GM23248 (cell line): ENCODE results near the gene MRPL9.

ENCODE experiments used
- EZH2 ChIP-seq: fragments of 200-600 bp; sonication (generic); IDR thresholded peaks from 2 replicates; pipeline ENCODE4 v1.6.1; 2018; ENCODE audit warnings: antibody characterized with exemption, mild to moderate bottlenecking; ENCODE audit not compliant: insufficient read depth, poor library complexity, severe bottlenecking
- EZH2phosphoT487 ChIP-seq: fragments of 200-600 bp; sonication (generic); IDR thresholded peaks from 2 replicates; pipeline ENCODE4 v1.6.1; 2018; ENCODE audit warnings: antibody characterized with exemption, moderate library complexity, mild to moderate bottlenecking, low read depth; ENCODE audit not compliant: insufficient read depth

DNA sequence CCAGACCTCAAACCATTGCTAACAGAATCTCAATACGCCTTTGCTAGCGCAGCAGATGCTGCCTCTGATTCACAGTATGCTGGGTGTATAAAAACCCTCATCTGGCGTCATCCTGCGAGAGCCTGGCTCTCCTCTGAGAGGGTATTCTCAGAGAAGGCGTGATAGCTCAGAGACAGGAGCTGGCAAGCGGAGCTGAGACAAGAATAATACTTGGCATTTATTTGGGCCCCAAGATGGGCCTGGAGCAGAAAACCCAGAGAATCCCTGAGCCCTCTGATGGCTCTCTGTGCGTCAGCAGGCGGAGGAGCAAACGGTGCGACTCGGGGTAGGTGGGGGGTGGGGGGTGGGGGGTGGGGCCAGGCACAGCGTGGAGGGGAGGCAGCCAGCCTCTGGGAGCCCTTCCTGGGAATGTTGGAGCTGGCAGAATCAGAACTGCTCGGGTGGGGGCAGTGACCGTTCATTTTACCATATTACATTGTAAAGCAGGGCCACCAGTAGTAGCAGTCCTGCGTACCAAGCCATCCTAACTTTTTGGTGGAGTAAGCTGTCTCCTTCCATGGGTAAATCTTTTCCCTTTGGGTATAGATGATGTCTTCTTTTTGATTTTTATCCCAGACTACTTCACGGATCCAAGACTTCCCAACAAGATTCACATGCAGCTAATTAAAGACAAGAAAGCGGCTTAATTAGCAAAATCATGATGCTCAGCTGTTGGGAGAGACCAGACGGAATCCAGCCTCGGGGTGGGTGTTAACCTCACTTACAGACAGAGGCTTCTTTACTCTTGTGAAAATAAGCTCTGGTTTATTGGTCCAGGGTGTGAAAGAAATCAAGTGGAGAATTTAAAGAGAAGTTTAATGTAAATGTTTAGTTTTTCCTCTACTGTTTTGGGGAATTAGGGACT is 34.9 kb downstream of the MRPL9 start:
- no peak for TF ChIP-seq EZH2
- no peak for TF ChIP-seq EZH2phosphoT487
